Lower lobe of right lung (tissue), 2 donors: Measurements from ENCODE around the gene NCOA3. TPM values are rescaled to one million over a fixed set of nuclear protein-coding genes. Genes with fewer than 3 reads are reported as not detected.

ENCODE experiments used
- ATAC-seq, 2 donors: fragments of 200-7000 bp; cut with Tn5 transposase; one replicate each; pipeline ENCODE4 v1.9.1; 2020 to 2022; ENCODE audit warnings: mild to moderate bottlenecking in 2 of 2, moderate library complexity in 2 of 2
- DNase-seq: peaks from one replicate; pipeline ENCODE4 v3.0.0-alpha.2; 2020
- H3K27ac ChIP-seq: fragments of 200-600 bp; one replicate; pipeline ENCODE4 v1.8.0; 2022
- H3K27me3 ChIP-seq: fragments of 200-600 bp; one replicate; pipeline ENCODE4 v1.8.0; 2022; ENCODE audit warnings: low read depth
- H3K36me3 ChIP-seq: fragments of 200-600 bp; one replicate; pipeline ENCODE4 v1.8.0; 2022; ENCODE audit warnings: mild to moderate bottlenecking
- H3K4me1 ChIP-seq: fragments of 200-600 bp; one replicate; pipeline ENCODE4 v1.8.0; 2022
- H3K4me3 ChIP-seq: fragments of 200-600 bp; one replicate; pipeline ENCODE4 v1.8.0; 2022; ENCODE audit warnings: mild to moderate bottlenecking
- H3K9me3 ChIP-seq: fragments of 200-600 bp; one replicate; pipeline ENCODE4 v1.8.0; 2022
- intact Hi-C: fragments of 100-400 bp; cut with DNase I; formaldehyde crosslinking; loops from one replicate; pipeline ENCODE4 v1.11.0; 2022
- total RNA-seq: library from RNA; stranded (reverse); fragmentation: NEBNext Ultra II Directional; extraction: Animal tissue kit (Norgen Biotek cat#: 25700); gene quantifications from one replicate; pipeline ENCODE4 v1.2.1, GENCODE V29; 2021
- TF ChIP-seq, protein P1 (sequence below): fragments of 200-600 bp; IDR thresholded peaks from one replicate; pipeline ENCODE4 v1.8.0; 2022; ENCODE audit warnings: antibody characterized with exemption, mild to moderate bottlenecking
- donor health status: DM: no; HTN: yes; CAD: no; lungs with severe emphysema.

Gene NCOA3
- total RNA-seq, 1 donor from 2014 or later = 42.1 TPM

DNA sequence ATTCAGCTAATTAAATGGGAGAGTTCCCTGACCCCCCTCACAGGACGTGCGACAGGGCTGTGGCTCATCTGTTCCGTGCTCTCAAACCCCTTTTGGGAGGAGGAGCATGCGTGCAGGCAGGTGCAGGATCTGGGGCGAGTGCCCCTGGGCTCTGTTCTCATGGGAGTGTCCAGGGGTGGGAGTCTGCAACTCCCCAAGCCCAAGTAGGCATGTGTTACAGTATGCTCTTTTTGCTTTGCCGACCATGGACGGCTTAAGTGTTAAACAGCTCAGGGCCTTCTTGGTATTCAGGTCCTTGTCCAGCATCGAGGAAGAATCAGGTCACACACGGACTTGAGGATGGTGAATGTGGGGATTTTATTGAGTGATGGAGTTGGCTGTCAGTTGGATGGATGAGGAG is 101.6 kb downstream of the NCOA3 start:
- H3K4me1 ChIP-seq = peaks cover 32% of the 10 kb centered on the region
- no peak overlapping the region for H3K4me3 ChIP-seq
- intact Hi-C loops = no loop called here
- TF ChIP-seq, protein P1, sequence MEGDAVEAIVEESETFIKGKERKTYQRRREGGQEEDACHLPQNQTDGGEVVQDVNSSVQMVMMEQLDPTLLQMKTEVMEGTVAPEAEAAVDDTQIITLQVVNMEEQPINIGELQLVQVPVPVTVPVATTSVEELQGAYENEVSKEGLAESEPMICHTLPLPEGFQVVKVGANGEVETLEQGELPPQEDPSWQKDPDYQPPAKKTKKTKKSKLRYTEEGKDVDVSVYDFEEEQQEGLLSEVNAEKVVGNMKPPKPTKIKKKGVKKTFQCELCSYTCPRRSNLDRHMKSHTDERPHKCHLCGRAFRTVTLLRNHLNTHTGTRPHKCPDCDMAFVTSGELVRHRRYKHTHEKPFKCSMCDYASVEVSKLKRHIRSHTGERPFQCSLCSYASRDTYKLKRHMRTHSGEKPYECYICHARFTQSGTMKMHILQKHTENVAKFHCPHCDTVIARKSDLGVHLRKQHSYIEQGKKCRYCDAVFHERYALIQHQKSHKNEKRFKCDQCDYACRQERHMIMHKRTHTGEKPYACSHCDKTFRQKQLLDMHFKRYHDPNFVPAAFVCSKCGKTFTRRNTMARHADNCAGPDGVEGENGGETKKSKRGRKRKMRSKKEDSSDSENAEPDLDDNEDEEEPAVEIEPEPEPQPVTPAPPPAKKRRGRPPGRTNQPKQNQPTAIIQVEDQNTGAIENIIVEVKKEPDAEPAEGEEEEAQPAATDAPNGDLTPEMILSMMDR = no peak
- H3K27me3 ChIP-seq = no peaks in the 10 kb centered on the region
- no peak for DNase-seq
- H3K36me3 ChIP-seq = no peaks in the 10 kb centered on the region
- ATAC-seq = no peak
- no peak overlapping the region for H3K27ac ChIP-seq
- no peaks in the 10 kb centered on the region for H3K9me3 ChIP-seq

DNA sequence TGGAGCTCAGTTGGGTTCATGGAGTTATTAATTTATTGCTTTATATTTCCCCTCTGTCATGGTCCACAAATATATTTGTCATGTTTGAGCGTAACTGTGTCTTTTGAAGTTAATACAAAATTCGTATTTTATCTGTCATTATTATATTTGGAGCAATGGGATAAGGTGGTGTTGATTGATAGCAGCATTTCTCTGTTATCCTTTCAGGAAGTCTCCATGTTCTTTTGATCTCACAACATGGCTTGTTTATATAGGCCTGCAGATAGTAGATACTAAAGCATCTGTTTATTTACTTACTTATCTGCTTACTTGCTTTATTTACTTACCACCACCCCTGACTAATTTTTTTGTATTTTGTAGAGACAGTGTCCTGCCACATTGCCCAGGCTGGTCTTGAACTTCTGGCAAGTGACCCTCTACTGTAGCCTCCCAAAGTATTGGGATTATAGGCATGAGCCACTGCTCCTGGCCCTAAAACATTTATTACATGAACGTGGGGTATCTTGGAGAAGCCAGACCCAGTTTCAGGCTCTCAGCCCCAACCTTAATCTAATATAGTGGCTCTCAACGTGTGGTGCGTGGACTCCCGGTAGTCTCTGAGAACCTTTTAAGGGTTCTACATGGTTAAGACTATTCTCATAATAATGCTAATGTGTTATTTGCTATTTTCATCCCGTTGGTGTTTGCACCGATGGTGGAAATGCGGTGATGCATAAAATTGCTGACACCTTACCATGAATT is 104.2 kb downstream of the NCOA3 start:
- DNase-seq (no peak), ATAC-seq (no peak)
- Histone ChIP-seq H3K4me1 (peaks cover 38% of the 10 kb centered on the region), H3K27me3 (no peaks in the 10 kb centered on the region), H3K27ac (no peak overlapping the region), H3K4me3 (no peak overlapping the region), H3K36me3 (no peaks in the 10 kb centered on the region), H3K9me3 (no peaks in the 10 kb centered on the region)
- TF ChIP-seq, protein P1 = no peak
- intact Hi-C loops = no loop called here

DNA sequence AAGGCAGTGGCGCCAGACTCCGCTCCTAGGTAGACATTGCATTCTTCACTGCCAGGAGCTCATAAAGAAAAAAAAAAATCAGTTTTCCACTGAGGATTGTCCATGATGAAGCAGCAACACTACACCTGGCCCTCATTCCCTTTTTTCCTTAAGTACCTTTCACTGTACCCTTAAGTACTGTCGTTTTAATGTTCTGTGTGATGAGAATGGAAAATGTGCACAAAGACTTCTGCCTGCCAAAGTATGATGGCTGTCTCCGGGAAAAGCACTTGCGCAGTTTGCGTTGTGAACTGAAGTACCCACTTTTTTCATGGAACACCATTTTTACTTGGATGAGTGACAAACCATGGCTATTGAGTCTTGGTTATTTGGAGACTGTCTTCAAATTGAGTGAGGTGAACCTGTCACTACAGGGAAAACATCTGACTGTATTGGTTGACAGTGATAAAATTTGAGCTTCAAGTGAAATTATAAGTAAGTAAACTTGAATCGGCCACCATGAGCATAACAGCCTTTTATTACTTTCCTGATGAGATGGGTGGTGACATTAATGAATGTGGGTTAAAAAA is 104.8 kb downstream of the NCOA3 start:
- H3K36me3 ChIP-seq = no peaks in the 10 kb centered on the region
- no peak overlapping the region for H3K4me3 ChIP-seq
- H3K27me3 ChIP-seq = no peaks in the 10 kb centered on the region
- peaks cover 40% of the 10 kb centered on the region for H3K4me1 ChIP-seq
- intact Hi-C loops = no loop called here
- ATAC-seq (peak; percentile 35 to 64), DNase-seq (no peak)
- H3K27ac ChIP-seq = no peak overlapping the region
- no peaks in the 10 kb centered on the region for H3K9me3 ChIP-seq
- TF ChIP-seq, protein P1 = no peak

DNA sequence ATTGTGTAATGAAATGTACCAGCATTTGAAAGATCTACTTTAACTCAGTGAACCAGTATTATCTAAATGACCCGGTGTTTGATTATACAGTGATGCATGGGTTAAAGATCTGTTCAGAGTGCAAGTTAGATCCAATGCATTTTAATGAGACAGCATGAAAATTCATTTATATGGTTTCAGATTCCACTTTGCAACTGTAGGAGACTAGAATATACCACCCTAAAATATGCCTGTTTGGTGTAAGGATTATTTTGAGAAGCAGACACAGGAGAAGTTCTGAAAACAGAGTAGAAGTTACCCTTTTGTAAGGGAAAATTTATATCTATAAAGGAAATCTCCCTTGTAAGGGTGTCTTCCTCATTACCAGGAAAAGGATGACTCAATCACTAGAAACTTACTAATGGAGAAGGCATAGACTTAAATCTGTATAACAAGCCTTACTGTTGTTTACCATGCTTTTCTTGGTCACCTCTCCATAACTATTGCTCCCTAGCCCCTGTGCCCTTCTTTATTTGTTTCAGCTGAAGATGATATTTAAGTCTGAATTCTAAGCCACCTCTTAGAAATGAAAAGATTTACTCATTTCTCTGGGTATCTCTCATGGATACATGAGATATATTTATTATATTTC is 105.4 kb downstream of the NCOA3 start:
- Histone ChIP-seq H3K27ac (no peak overlapping the region), H3K4me1 (peaks cover 40% of the 10 kb centered on the region), H3K9me3 (no peaks in the 10 kb centered on the region), H3K4me3 (no peak overlapping the region), H3K36me3 (no peaks in the 10 kb centered on the region), H3K27me3 (no peaks in the 10 kb centered on the region)
- intact Hi-C loops = no loop called here
- DNase-seq = no peak
- TF ChIP-seq, protein P1 = no peak
- peak in 1 of 2 donors; percentile 32 for ATAC-seq

DNA sequence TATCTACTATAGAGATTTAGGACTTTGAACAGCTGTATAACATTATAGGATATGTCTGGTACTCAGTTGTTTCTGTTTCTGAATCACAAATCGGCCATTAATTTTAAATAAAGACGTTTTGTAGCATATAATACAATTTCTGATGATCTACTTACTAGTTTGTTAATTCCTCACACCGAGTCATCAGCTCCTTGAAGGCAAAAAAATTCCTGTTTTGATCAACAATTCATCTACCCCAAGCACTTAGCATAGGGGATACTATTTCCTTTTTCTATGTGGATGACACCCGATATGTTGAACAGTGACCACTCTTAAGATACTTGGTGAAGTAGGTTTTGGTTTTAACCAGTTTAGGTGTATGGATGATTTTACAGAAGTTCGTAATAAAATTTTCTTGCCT is 107.3 kb downstream of the NCOA3 start:
- no peak for ATAC-seq
- no peak overlapping the region for H3K4me3 ChIP-seq
- H3K27ac ChIP-seq = no peak overlapping the region
- no peaks in the 10 kb centered on the region for H3K27me3 ChIP-seq
- TF ChIP-seq, protein P1 = no peak
- peaks cover 42% of the 10 kb centered on the region for H3K4me1 ChIP-seq
- intact Hi-C loops = no loop called here
- H3K36me3 ChIP-seq = no peaks in the 10 kb centered on the region
- no peaks in the 10 kb centered on the region for H3K9me3 ChIP-seq
- DNase-seq = no peak
